Activated naive CD8-positive, alpha-beta T cell (primary cell): ENCODE data around the gene ZNF775.

ENCODE experiments used
- H3K27ac Mint-ChIP-seq: one replicate; pipeline ENCODE4 v1.8.0; 2021; ENCODE audit warnings: mixed read lengths
- H3K27me3 Mint-ChIP-seq: one replicate; pipeline ENCODE4 v1.8.0; 2021; ENCODE audit warnings: mixed read lengths
- H3K36me3 Mint-ChIP-seq: one replicate; pipeline ENCODE4 v1.8.0; 2021; ENCODE audit warnings: mixed read lengths
- H3K4me1 Mint-ChIP-seq: one replicate; pipeline ENCODE4 v1.8.0; 2021; ENCODE audit warnings: low read depth, mixed read lengths
- H3K4me3 Mint-ChIP-seq: one replicate; pipeline ENCODE4 v1.8.0; 2021; ENCODE audit warnings: mild to moderate bottlenecking, mixed read lengths
- H3K9me3 Mint-ChIP-seq: one replicate; pipeline ENCODE4 v1.8.0; 2021; ENCODE audit warnings: low read depth, mixed read lengths

The ZNF775 gene

DNA sequence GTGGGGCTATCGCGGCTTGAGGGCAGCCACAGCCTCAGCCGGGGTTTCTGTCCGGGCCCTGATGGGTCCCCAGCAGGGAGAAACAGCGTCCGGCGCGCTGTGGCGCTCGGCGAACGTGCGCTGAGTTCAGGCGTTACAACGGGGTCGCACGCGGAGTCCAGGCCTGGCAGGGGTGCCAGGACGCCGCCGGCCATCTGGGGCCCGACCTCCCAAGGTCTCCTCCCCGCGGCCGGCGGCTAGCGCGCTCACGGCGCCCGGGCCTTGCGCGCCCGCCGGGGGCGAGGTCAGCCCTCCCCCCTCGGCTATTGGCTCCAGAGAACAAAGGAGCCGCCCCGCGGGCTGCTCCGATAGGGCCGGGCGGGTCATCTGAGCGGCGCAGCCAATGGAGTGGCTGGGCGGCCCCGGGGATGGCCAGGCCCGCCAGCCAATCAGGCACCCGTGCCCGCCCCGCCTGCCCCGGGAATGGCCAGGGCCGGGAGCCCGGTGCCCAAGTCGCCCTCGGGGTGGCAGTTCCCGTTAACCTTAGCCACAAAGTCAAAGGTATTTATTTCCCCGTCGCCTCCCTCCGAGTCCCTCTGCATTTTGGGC is at the start of gene ZNF775:
ZNF775 (plus strand) TSS at position 478 of the 588 bp plus-strand sequence. CDS start 9,141 bp downstream, outside the sequence.
- no peaks in the 10 kb centered on the region for H3K27me3 Mint-ChIP-seq
- no peaks in the 10 kb centered on the region for H3K9me3 Mint-ChIP-seq
- H3K4me3 Mint-ChIP-seq: peak within 1 kb of the TSS; percentile 90
- peaks cover 56% of the 10 kb centered on the region for H3K4me1 Mint-ChIP-seq
- peak within 1 kb of the TSS; percentile 81 for H3K27ac Mint-ChIP-seq
- no peaks in the 10 kb centered on the region for H3K36me3 Mint-ChIP-seq

DNA sequence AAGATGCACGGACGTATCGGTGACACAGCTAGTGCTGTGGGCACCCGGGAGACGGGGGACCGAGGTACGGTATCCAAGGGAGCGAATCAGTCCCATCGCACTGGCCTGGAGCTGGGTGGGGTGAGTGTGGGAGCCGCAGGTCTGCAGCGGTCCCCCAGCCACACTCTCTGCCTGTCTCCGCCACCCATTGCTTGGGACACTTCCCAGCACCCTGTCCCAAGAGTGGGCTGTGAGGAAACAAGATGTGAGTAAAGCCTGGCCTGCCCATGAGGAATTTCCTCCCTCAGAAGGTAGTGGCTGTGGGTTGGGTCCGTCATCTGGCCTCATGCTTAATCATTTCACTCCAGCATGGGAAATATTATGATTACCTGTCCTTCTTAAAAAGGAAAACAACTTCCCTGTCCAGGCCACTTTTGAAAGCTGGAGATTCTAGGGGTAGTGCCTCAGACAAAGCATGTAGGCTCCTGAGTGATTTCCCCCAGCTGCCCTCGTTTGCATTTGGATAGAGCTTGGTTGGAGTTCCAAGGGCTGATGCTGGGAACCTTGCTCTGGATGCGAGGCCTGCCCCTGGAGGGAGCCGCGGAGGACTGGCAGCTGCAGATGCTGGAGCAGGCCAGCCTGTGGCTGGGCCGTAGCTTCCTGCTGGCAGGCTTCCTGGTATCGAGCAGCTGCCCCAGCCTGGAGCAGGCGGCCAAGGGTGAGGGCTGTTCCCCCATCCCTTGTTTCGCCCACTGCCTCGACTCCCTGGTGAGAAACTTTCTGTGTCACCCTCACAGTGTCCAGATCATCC is 49.6 kb upstream of the ZNF775 start:
- no peak overlapping the region for H3K27ac Mint-ChIP-seq
- peaks cover 14% of the 10 kb centered on the region for H3K36me3 Mint-ChIP-seq
- H3K27me3 Mint-ChIP-seq: no peaks in the 10 kb centered on the region
- H3K4me1 Mint-ChIP-seq: peaks cover 16% of the 10 kb centered on the region
- no peaks in the 10 kb centered on the region for H3K9me3 Mint-ChIP-seq
- H3K4me3 Mint-ChIP-seq: no peak overlapping the region

GRCh38 chr7:150330211-150330885 is 48.8 kb upstream of the ZNF775 start:
- peaks cover 8% of the 10 kb centered on the region for H3K4me1 Mint-ChIP-seq
- no peak overlapping the region for H3K27ac Mint-ChIP-seq
- H3K27me3 Mint-ChIP-seq: no peaks in the 10 kb centered on the region
- no peak overlapping the region for H3K4me3 Mint-ChIP-seq
- peaks cover 8% of the 10 kb centered on the region for H3K36me3 Mint-ChIP-seq
- no peaks in the 10 kb centered on the region for H3K9me3 Mint-ChIP-seq

GRCh38 chr7:150332852-150333635 is 46.1 kb upstream of the ZNF775 start:
- Mint-ChIP-seq H3K4me1 (peaks cover 2% of the 10 kb centered on the region), H3K4me3 (no peak overlapping the region), H3K27ac (peak overlapping the region; percentile 10), H3K36me3 (peaks cover 3% of the 10 kb centered on the region), H3K9me3 (no peaks in the 10 kb centered on the region), H3K27me3 (no peaks in the 10 kb centered on the region)

- no peaks in the 10 kb centered on the region for H3K27me3 Mint-ChIP-seq
- H3K4me3 Mint-ChIP-seq: no peak overlapping the region
- H3K4me1 Mint-ChIP-seq: peaks cover 2% of the 10 kb centered on the region
- peaks cover 4% of the 10 kb centered on the region for H3K36me3 Mint-ChIP-seq
- H3K27ac Mint-ChIP-seq: no peak overlapping the region
- H3K9me3 Mint-ChIP-seq: no peaks in the 10 kb centered on the region
These were observed 45.5 kb upstream of the ZNF775 start for GRCh38 chr7:150333659-150334058.

DNA sequence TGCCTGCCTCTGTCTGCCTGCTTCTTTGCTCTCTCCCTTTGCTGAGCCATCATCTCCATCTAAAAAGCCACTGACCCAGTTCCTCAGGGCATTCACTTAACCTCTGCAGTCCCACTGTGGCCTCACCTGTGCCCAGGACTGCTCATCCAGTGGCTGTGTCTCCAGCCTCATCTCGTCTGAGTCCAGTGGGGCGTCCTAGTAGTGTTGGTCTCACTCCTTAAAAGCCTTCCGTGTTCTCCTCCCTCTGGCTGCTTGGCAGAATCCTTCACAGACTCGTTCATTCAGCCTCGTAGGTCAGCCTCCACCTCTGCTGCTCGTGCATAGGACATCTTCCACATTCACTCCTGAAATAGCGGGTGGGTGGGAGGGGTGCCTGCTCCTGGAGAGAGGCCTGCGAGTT is 45.0 kb upstream of the ZNF775 start:
- Mint-ChIP-seq H3K9me3 (no peaks in the 10 kb centered on the region), H3K4me1 (peaks cover 2% of the 10 kb centered on the region), H3K27ac (no peak overlapping the region), H3K36me3 (peaks cover 4% of the 10 kb centered on the region), H3K4me3 (no peak overlapping the region), H3K27me3 (no peaks in the 10 kb centered on the region)

GRCh38 chr7:150335108-150335773 is 43.9 kb upstream of the ZNF775 start:
- Mint-ChIP-seq H3K27me3 (no peaks in the 10 kb centered on the region), H3K9me3 (no peaks in the 10 kb centered on the region), H3K27ac (peak overlapping the region; percentile 41), H3K36me3 (peaks cover 4% of the 10 kb centered on the region), H3K4me1 (peaks cover 10% of the 10 kb centered on the region), H3K4me3 (no peak overlapping the region)

DNA sequence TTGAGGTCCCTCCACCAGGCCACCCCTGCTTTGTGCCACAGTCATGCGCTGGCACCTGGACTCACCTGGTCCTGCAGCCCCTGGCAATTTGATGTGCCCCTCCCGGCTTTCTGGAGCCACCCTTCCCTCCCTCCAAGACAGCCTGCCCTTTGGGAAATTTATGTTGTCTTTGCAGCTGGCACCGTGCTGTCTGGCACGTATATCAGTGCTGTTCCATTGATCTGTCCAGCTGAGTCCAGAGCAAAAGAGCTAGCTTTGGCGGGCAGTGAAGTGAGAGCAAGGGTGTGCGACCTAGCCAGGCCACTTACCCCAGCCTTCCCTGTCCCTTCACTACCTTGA is 43.4 kb upstream of the ZNF775 start:
- no peak overlapping the region for H3K4me3 Mint-ChIP-seq
- no peaks in the 10 kb centered on the region for H3K9me3 Mint-ChIP-seq
- peaks cover 11% of the 10 kb centered on the region for H3K4me1 Mint-ChIP-seq
- peaks cover 4% of the 10 kb centered on the region for H3K36me3 Mint-ChIP-seq
- no peaks in the 10 kb centered on the region for H3K27me3 Mint-ChIP-seq
- no peak overlapping the region for H3K27ac Mint-ChIP-seq

GRCh38 chr7:150336746-150337145 is 42.4 kb upstream of the ZNF775 start:
- Mint-ChIP-seq H3K9me3 (no peaks in the 10 kb centered on the region), H3K36me3 (peaks cover 2% of the 10 kb centered on the region), H3K27ac (no peak overlapping the region), H3K4me3 (no peak overlapping the region), H3K4me1 (peaks cover 9% of the 10 kb centered on the region), H3K27me3 (no peaks in the 10 kb centered on the region)

DNA sequence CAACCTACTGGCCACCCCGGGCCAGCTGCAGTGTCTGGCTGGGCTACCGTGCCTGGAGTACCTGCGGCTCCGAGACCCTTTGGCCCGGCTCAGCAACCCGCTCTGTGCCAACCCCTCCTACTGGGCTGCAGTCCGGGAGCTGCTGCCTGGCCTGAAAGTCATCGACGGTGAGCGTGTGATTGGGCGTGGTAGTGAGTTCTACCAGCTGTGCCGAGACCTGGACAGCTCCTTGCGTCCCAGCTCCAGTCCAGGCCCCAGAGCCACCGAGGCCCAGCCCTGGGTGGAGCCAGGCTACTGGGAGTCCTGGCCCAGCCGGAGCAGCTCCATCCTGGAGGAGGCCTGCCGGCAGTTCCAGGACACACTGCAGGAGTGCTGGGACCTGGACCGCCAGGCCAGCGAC is 42.0 kb upstream of the ZNF775 start:
- no peak overlapping the region for H3K4me3 Mint-ChIP-seq
- H3K27ac Mint-ChIP-seq: no peak overlapping the region
- H3K36me3 Mint-ChIP-seq: peaks cover 2% of the 10 kb centered on the region
- H3K4me1 Mint-ChIP-seq: peaks cover 12% of the 10 kb centered on the region
- no peaks in the 10 kb centered on the region for H3K9me3 Mint-ChIP-seq
- H3K27me3 Mint-ChIP-seq: no peaks in the 10 kb centered on the region

DNA sequence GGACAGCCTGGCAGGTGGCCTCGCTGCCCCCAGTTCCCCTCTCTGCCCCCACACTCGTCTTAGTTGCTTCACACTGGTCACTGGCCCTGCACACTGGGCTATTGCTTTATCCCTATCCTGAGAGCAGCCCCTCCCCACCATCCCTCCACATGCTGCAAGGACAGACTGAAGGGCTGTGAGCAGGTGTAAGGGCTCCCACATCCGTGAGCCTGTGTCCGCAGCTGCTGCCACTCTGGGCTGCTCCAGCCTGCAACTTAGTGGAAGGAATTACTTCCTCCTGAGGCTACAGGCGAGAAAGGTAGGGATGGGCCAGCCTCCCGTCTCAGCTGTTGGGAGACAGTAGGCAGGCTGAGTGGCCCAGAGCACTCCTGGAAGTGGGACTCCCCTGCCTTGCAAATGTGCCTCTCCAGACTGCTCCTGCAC is 41.5 kb upstream of the ZNF775 start:
- H3K4me3 Mint-ChIP-seq: no peak overlapping the region
- H3K27ac Mint-ChIP-seq: no peak overlapping the region
- H3K36me3 Mint-ChIP-seq: peaks cover 2% of the 10 kb centered on the region
- no peaks in the 10 kb centered on the region for H3K27me3 Mint-ChIP-seq
- H3K9me3 Mint-ChIP-seq: no peaks in the 10 kb centered on the region
- H3K4me1 Mint-ChIP-seq: peaks cover 12% of the 10 kb centered on the region

- Mint-ChIP-seq H3K4me3 (no peak overlapping the region), H3K36me3 (peaks cover 2% of the 10 kb centered on the region), H3K27me3 (no peaks in the 10 kb centered on the region), H3K4me1 (peaks cover 12% of the 10 kb centered on the region), H3K9me3 (no peaks in the 10 kb centered on the region), H3K27ac (no peak overlapping the region)
These were observed 40.8 kb upstream of the ZNF775 start for GRCh38 chr7:150338166-150338829.

GRCh38 chr7:150339409-150339809 is 39.7 kb upstream of the ZNF775 start:
- Mint-ChIP-seq H3K27ac (no peak overlapping the region), H3K4me1 (peaks cover 12% of the 10 kb centered on the region), H3K27me3 (no peaks in the 10 kb centered on the region), H3K9me3 (no peaks in the 10 kb centered on the region), H3K4me3 (no peak overlapping the region), H3K36me3 (peaks cover 2% of the 10 kb centered on the region)
